Ascending aorta (tissue), 2 donors: ENCODE measurements around the gene ST6GALNAC4. TPM values are rescaled to one million over a fixed set of nuclear protein-coding genes. Genes with fewer than 3 reads are reported as not detected.
A peak's percentile ranks its signal among the peaks of the same experiment; 100 is the strongest.

Experiments
- DNase-seq, 2 donors: peaks; one replicate each; pipeline ENCODE4 v3.0.0-alpha.2; 2019; ENCODE audit warnings: low spot score in 2 of 2
- H3K27ac ChIP-seq, 2 donors: fragments of 200-600 bp; sonication (generic); one replicate each; pipeline ENCODE4 v1.5.1; 2016 to 2017; ENCODE audit warnings: mild to moderate bottlenecking in 1 of 2
- H3K27me3 ChIP-seq: fragments of 200-600 bp; sonication (generic); one replicate; pipeline ENCODE4 v1.5.1; 2017
- H3K36me3 ChIP-seq, 2 donors: fragments of 200-600 bp; sonication (generic); one replicate each; pipeline ENCODE4 v1.5.1; 2016
- H3K4me1 ChIP-seq, 2 donors: fragments of 200-600 bp; sonication (generic); one replicate each; pipeline ENCODE4 v1.5.1; 2016 to 2017; ENCODE audit warnings: mild to moderate bottlenecking in 1 of 2
- H3K4me3 ChIP-seq, 2 donors: fragments of 200-600 bp; sonication (generic); one replicate each; pipeline ENCODE4 v1.5.1; 2016 to 2017; ENCODE audit warnings: mild to moderate bottlenecking in 1 of 2
- H3K9me3 ChIP-seq, 2 donors: fragments of 200-600 bp; sonication (generic); one replicate each; pipeline ENCODE4 v1.5.1; 2016
- CTCF ChIP-seq, 3 experiments: fragments of 200-600 bp in 2 of 3; fragments of 450-650 bp in 1 of 3; sonication (generic) in 2 of 3; IDR thresholded peaks; one replicate each; pipeline ENCODE4 v1.5.1; 2016 to 2019; ENCODE audit warnings: antibody characterized with exemption in 3 of 3, mild to moderate bottlenecking in 1 of 3, moderate library complexity in 1 of 3
- intact Hi-C: fragments of 100-400 bp; cut with DNase I; formaldehyde crosslinking; loops from one replicate; pipeline ENCODE4 v1.15.1; 2023
- total RNA-seq: library from RNA; depleted of rRNA; stranded (reverse); fragments of >200 nt; gene quantifications from one replicate; pipeline ENCODE4 v1.1.0, GENCODE V29; 2016

Gene ST6GALNAC4
- total RNA-seq, 1 donor from 2014 or later = 134 TPM

- no peak overlapping the region for H3K27ac ChIP-seq
- no peak for TF ChIP-seq CTCF (IDR thresholded peaks at IDR 0.05)
- intact Hi-C loops = no loop called here
- DNase-seq = no peak
- H3K4me1 ChIP-seq = peaks cover 10 to 13% of the 10 kb centered on the region in 2 donors
- peaks cover 75 to 78% of the 10 kb centered on the region in 2 donors for H3K36me3 ChIP-seq
- H3K27me3 ChIP-seq = no peaks in the 10 kb centered on the region
- H3K9me3 ChIP-seq = no peaks in the 10 kb centered on the region
- no peak overlapping the region for H3K4me3 ChIP-seq
These were observed 24.0 kb downstream of the ST6GALNAC4 start for GRCh38 chr9:127892831-127893230.

- Histone ChIP-seq H3K27ac (no peak overlapping the region), H3K36me3 (peaks cover 79 to 89% of the 10 kb centered on the region in 2 donors), H3K4me1 (peaks cover 0 to 4% of the 10 kb centered on the region in 2 donors), H3K4me3 (no peak overlapping the region), H3K27me3 (no peaks in the 10 kb centered on the region), H3K9me3 (no peaks in the 10 kb centered on the region)
- TF ChIP-seq CTCF (IDR thresholded peaks at IDR 0.05) = no peak
- no peak for DNase-seq
- intact Hi-C loops = no loop called here
These were observed 26.8 kb downstream of the ST6GALNAC4 start for GRCh38 chr9:127890053-127890452.

DNA sequence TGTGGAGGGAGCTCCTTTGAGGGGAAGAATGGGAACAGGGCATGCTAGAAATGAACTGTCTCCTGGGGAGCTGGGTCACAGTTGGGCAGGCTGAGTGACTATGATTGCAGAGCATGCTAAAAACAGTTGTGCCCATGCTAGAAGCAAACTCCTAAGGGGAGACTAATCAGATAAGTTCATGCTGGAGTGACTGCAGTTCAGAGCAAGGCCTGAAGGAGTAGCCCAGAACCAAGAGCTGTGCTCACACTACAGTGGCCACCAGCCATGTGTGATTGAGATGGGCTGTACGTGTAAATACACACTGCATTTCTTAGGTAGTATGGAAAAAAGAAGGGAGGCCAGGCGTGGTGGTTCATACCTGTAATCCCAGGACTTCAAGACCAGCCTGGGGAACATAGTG is 29.0 kb downstream of the ST6GALNAC4 start:
- intact Hi-C loops = no loop called here
- Histone ChIP-seq H3K9me3 (no peaks in the 10 kb centered on the region), H3K4me1 (peaks cover 0 to 11% of the 10 kb centered on the region in 2 donors), H3K36me3 (peaks cover 57 to 66% of the 10 kb centered on the region in 2 donors), H3K27me3 (no peaks in the 10 kb centered on the region), H3K27ac (no peak overlapping the region), H3K4me3 (no peak overlapping the region)
- no peak for DNase-seq
- TF ChIP-seq CTCF (IDR thresholded peaks at IDR 0.05) = no peak

DNA sequence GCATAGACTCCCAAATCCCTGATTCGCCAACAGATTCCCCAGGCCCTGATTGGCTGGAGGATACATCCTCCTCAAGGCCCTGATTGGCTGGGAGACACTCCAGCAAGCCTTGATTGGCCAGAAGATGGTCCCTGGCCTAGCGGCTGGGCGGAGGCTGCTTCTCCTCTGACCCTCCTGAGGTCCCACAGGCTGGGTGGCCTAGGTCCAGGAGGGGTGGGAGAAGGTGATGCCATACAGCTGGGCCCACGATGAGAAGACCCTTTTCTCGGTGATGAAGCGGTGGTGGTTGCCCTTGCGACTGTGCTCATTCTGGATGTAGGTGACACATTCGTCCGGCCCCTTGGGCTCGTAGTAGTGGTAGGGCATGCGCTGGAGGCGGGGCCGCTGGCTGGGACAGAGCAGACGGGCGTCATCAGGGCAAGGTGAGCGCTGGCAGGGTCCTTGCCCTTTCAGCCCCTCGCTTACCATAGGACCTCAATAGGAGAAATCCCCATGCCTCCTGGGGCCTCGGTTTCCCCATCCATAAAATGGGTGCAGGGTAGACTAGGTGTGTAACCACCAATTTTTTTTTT is 30.4 kb downstream of the ST6GALNAC4 start:
- intact Hi-C loops = no loop called here
- H3K4me1 ChIP-seq = peaks cover 0 to 11% of the 10 kb centered on the region in 2 donors
- H3K9me3 ChIP-seq = no peaks in the 10 kb centered on the region
- peak overlapping the region in 1 of 2 donors; percentile 63 for H3K27ac ChIP-seq
- no peak for DNase-seq
- H3K27me3 ChIP-seq = no peaks in the 10 kb centered on the region
- TF ChIP-seq CTCF (IDR thresholded peaks at IDR 0.05) = no peak
- H3K36me3 ChIP-seq = peaks cover 50 to 60% of the 10 kb centered on the region in 2 donors
- no peak overlapping the region for H3K4me3 ChIP-seq

GRCh38 chr9:127885508-127886281 is 31.1 kb downstream of the ST6GALNAC4 start:
- no peak for TF ChIP-seq CTCF (IDR thresholded peaks at IDR 0.05)
- H3K4me1 ChIP-seq = peaks cover 0 to 11% of the 10 kb centered on the region in 2 donors
- intact Hi-C loops = no loop called here
- H3K27ac ChIP-seq = peak overlapping the region; percentile 59 to 63
- no peaks in the 10 kb centered on the region for H3K9me3 ChIP-seq
- peaks cover 43 to 52% of the 10 kb centered on the region in 2 donors for H3K36me3 ChIP-seq
- H3K27me3 ChIP-seq = no peaks in the 10 kb centered on the region
- no peak for DNase-seq
- H3K4me3 ChIP-seq = no peak overlapping the region
